Hepatic stellate cell (primary cell): ENCODE results near the gene GDPD5.

Experiments
- DNase-seq: peaks from one replicate; pipeline ENCODE4 v3.0.0; 2011; ENCODE audit warnings: low spot score

The GDPD5 gene

DNA sequence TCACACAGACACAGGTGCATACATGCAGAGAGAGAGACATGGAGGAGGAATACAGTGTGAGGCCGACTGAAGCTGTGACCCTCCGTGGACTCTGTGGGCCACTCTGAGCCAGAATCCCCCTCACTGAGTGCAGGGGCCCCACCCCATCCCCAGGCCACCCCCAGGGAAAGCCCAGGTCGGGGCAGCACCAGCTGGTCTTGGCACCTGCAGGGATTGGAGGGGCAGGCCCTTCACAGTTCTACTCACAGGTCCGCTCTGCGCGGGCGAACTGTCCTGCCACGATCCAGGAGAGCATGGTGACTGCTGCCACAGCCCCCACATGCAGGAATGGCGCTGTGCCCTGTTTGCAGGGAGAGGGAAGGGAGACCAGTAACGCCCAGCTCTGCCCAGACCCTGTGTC lies 76.5 kb downstream of the GDPD5 start:
- no peak for DNase-seq

DNA sequence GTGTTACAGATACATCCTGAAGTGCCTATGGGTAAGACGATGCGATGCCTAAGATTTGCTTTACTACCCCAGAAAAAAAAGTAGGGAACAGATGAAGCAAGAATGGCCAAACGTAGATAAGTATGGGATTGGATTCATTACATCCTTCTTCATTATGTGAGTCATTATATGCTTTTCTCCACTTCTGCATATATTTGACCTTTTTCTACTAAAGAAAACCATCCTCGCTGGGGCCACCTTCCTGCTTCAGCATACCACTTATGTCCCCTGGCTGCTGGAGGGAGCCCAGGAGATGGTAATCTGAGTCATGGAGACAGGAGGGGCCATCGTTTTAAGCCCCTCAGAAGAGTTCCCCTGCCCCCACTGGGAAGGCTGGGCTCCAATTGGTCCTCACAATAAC lies 78.3 kb downstream of the GDPD5 start:
- no peak for DNase-seq

DNA sequence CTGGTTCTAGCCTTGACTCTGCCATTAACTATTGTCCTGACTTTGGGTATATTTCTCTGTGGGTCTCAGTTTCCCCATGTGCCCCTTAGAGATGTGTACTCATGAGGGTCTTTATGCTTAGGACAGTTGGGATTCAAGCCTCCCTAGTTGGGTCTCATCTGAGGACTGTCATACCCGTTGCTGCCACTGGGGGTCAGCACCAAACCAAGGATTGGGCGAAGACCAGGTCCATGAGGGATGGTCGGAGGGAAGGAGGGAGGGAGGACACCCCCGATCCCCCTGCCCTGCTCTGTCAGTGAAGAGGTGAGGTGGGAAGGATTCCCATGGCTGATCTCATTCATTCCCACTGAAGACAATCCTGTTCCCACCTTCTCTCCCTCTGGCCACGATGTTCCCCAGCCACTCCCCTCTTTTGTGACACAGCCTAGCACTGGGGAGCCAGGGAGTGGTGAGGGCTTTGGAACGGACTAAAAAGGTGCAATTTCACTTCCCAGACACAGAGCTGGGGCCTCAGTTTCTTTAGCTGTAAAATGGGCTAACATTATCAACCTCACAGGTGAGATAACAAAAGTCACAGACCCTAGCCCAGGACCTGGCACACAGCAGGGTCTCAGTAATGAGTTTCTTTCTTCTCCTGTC lies 80.3 kb downstream of the GDPD5 start:
- DNase-seq, result peak; percentile 80

DNA sequence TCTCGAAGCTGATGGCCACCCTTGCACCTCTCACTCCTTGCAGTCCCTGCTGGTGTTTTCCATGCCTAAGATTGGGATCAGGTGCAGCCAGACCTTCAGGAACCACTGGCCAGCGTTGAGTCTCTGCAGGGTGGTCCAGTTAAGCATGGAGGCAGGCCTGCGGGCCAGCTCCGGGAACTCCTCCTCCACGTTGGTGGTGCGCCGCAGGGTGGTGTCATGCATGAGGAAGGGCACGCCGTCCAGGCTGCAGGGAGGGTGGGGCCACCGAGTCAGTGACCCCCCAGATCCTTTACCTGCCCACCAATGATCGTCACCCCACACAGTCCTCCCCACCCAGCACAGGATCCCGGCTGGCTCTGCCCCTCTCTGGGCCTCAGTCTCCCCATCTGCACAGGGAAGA lies 82.7 kb downstream of the GDPD5 start:
- DNase-seq, result no peak

DNA sequence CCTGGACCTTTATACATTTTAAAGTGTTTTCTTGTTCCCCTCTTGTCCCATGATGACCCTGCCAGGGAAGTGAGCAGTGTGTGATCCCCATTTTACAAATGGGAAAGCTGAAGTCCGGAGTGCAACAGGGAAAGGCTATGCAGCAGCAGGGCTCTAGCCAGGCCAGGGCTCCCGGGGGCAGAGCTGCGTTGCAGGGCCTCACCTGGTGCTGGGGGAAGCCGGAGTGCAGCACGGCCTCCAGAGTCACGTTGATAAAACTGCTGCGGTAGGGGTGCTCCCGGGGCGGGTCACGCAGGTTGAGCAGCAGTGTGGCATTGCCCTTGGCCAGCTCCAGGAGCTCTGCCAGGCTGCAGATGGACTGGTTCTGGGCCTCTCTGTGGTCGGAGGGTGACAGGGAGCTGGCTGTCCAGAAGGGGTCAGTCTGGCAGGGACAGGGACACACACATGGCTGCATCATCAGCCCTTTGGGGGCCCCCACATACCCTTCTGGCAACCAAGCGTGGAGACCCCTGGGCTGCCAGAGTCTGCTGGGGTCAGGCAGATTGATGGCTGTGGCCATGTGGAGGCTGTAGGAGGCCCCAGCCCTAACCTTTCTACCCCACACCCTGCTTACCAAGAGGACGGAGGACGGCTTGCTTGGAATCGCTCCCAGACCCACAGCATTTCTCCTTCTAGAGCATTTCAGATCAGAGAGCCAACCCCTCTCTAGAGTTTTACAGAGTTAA lies 83.4 kb downstream of the GDPD5 start:
- DNase-seq, result no peak

DNA sequence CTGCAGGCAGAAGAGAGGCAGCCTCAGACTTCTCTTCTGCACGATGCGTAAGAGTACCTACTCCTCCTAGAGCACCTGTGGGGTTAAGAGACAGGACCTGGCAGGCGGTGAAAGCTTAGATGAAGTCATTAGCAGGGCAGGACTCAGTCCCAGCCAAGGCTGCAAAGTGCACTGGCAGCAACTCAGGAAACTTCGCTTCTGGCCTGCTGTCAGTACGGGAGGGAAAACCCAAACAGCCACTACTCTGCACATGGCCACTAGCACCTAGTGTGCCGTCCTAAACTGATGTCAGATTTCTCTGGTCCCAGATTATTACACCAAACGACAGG lies 84.0 kb downstream of the GDPD5 start:
- DNase-seq, result no peak

DNA sequence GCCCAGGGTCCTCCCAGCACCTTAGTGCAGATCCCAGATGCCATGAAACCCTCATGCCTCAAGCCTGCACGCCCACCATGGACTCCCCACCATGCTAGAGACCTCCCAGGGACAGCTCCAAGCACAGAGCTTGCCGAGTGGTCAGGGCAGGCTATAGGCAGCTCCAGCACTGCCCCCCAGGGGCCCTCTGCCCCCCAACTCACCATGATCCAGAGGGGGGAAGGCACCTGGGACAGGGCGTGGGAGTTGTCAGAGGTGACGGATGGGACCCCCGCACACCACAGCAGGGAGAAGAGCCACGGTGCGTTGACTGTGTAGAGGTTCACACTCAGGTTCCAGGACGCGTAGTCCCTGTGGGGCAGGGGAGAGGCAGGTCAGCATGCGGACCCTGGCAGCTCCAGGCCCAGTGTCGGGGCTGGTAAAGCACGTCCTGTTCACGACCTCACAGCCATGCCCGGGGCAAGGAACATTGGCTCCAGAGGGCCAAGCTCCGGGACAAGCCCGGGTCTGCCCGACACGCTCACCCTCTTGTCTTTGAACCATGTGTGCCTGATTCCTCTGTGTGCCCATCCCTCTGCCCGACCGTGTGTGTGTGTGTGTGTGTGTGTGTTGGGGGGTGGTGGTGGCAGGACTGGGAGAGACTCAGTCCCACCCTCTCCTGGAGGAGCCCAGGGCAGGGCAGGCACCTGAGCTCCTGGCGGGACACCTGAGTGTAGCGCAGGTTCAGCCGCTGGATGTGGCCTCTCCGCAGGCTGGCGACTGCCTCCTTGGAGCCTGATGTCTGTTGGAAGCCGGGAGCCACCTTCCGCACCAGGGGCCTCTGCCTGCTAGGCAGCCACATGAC lies 84.6 kb downstream of the GDPD5 start:
- DNase-seq, result no peak

DNA sequence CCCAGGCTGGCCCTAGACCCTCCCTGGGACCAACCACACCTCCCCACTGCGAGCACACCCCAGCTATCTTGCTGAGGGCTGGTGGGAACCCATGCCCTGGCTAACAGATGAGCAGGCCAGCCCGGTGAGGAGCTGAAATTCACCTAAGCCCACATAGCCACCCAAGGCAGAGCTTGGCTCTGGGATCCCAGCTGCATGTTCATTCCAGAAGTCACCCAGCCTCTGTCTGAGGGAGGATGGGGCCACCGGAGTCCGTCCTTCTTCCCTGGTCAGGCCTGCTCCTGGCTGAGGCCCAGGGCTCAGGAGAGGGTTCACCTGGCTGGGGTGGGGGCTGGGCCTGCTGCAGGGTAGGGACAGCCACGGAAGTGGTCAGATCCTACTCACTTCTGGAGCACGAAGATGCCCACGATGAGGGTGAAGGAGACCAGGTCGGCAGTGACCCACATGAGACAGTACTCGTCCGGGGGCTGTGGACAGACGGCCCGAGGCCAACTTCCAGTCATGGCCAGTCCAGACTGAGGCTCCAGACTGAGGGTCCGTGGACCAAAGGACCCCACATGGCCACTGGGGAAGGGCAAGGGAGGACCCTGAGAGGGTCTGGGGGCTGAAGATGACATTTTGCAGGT lies 86.1 kb downstream of the GDPD5 start:
- DNase-seq, result no peak

DNA sequence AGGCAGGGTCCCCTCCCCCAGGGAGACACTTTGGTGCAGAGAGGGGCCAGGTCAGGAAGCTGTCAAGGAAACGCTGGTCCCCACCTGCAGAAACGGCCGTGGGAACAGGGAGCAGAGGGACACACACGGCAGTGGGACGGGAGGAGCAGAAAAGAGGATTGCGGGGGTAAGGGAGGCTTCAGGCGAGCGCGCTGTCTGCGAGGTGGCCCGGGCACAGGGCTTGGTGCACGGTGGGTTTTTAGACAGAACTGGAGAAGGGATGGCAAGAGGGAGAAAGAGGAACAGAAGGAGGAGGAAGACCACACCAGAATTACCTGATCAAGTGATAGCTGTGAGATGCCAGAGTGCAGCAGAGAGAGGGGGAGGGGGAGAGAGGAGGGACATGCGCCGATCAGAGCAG lies 86.7 kb downstream of the GDPD5 start:
- DNase-seq, result no peak

DNA sequence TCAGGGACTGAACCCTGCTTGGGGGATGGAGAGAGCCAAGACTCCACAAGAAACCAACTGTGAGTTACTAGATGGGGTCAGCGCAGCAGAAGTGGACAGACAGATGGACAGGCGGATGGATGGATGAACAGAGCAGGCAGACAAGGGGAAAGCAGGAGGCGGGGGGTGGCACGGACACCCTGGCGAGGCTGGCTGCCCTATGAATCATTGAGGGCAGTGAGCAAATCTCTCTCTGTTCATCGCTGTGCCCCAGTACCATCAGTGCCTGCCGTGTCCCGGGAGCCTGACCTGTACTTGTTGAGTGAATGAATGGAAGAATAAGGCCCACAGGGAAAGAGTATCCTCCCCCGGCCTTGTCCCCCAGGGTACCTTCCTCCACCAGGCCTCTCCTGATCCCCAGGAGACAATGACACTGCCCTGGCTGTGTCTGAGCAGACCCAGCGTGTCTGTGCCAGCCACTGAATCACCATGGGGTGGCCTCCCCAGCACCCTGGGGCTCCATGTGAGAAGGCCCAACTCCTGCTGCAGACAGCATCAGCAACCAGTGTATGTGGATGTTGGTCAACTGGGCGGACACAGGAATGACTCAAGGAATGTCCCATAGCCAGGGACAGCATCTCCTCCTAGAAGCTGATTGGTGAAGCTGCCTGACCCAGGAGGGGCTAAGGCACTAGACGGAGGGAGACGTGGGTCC lies 87.6 kb downstream of the GDPD5 start:
- peak; percentile 45 for DNase-seq

DNA sequence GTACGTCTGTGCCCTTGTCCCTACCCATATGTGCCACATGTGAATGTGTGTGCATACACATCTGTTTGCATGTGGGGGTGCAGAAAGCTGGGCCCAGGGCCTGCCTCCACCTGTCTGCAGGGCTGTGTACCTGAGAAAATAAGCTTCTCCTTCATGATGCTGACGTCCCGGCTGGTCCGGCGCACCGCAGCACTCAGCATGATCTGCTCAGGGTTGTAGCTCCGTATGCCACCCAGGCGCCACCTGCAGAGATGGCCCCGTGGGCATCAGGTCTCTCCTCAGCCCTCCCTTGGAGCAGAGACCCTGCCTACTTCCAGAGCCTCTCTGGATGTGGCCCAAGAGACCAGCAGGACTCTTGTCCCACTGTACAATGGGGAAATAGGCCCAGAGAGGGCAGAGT lies 88.9 kb downstream of the GDPD5 start:
- no peak for DNase-seq

DNA sequence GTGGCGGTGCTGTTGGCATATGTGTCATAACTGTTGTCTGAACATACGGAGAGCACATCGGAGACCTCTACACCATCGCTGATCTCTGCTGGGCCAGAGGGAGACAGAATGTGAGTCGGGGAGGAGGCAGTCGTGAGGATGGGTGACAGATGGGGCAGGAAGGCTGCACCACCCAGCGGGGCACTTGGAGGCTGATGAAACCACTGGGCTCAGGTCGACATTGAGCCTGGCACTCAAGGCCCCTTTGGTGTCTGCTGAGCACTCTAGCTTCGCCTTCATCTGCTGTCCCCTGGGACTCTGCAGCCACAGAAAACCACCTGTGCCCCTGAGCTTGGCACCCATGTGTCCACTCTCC lies 90.2 kb downstream of the GDPD5 start:
- DNase-seq, result no peak

DNA sequence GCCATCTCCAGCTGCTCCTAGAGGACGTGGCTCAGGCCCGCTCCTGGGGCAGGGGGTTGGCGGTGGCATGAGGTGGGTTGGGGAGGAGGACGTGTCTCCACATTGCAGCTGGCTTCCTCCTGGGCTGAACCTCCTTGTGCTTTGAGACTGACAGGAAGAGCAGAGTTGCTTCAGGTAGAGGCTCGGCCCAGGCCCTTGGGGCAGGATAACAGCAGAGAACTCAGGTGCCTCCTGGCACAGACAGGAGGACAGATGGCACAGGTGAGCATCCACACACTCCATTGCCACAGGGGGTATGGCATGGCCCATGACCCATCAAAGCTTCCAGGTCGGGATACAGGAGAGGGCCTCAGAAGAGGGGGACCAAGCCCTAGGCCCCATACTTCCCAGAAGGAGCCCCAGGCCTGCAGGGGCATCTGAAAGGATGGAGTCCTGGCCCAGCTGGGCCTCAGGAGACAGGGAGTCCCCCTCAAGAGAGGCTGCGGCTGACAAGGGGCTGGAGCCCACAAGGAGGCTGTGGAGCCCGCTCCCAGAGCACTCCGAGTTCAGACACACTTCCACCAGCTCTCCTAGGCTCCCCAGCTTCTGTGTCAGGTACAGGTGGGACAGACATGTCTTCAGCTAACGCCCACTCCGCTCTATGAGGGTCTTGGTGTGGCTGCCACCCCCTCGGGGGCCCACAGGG lies 90.7 kb downstream of the GDPD5 start:
- DNase-seq, result no peak

DNA sequence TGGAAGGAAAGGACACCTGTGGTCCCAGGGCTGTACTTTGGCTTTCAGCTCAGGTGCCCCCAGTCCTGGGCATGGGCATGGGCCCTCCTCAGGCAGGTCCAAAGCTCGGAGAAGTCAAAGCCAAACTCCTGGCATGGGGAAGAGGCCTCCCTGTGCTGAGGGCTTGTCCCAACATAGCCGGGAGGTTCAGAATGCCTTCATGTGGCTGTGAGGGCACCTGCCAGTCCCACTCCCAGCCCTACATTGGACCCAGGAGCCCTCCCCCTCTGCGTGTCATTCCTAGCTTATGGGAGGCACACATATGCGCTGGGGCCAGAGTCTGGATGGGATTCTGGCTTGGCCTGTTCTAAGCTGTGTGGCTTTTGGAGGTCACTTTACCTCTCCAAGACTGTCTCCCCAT lies 91.7 kb downstream of the GDPD5 start:
- DNase-seq, result no peak

DNA sequence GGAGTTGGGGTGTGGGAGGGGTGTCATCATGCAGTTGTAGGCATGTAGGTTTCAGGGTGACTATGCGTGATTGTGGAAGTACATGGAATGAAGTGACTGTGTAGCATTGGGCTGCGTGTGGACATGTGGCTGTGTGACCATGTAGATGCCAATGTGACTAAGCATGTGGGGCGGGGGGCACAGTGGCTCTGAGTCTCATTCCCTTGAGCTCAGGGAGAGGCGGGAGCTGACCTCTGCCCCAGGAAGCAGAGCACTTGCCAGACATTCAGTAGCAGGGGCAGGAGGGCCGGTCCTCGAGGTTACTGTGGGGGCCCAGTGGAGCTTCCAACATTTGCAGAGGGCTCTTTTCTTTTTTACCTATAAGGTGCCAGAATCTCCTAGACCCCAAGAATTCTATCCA lies 92.3 kb downstream of the GDPD5 start:
- DNase-seq, result no peak

DNA sequence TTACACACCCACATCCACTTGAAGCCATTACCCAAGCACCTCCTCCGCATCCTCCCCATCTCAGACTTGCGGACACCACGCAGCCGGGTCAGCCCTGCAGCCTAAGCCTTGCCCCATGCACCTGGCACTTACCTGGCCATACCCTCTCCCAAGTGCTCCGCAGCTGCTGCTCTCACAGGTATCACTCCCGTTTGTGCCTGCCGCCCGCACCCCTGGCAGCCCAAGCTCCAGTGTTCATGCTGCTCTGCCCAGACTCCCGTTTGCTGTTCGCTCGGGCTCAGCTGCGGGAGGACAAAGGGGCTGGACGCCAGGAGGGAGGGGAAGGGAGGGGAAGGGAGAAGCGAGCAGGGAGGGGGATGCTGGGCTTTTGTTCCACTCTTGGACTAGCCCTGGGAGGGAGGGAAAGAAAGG lies 92.8 kb downstream of the GDPD5 start, which contains the start of gene KLHL35:
Gene KLHL35 (minus strand): TSS at position 293 of the 411 bp plus-strand sequence. CDS start 2,574 bp downstream, outside the sequence.
- DNase-seq, result no peak

DNA sequence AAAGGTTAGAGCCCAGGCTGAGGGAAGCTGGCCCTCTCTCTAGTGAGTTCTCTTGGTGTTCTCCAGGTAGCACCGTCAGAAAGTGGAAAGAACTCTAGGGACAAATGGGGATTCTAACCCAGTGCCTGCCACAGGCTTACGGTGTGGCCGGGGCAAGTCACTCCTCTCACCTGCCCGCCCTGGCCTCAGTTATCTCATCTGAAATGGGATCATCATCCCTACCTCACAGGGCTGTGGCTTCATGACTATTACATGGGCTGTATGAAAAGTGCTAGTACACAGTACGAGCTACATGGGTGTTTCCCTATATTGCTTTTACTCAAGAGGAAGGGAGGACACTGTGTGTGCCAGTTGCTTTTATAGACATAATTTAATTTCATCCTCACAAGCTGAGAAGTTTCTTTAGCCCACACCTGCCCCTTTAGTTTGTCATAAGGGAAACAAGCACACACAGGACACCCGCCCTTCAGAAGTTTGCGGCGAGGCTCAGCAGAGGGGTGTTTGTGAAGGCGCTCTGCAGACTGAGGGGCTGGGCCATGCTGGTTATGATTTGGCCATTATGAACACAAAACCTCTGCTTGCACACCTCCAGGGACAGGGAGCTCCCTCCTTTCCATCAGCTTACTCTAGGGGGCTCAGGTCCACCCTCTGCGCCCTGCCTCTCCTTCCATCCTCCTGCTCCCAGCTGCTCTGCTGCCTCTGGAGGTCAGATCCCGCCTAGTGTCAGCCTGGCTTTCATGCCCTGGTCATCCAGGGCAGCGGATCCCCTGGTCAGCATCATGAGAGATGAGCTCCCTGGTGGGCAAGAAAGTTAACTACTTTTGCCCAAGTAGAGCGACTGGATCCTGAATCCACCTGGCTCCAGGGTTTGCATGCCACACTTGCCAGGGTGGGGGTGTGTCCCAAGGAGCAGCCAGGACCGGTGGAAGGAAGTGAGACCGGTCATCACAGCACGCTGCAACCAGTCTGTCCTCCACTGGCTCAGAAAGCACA lies 93.9 kb downstream of the GDPD5 start:
- no peak for DNase-seq

DNA sequence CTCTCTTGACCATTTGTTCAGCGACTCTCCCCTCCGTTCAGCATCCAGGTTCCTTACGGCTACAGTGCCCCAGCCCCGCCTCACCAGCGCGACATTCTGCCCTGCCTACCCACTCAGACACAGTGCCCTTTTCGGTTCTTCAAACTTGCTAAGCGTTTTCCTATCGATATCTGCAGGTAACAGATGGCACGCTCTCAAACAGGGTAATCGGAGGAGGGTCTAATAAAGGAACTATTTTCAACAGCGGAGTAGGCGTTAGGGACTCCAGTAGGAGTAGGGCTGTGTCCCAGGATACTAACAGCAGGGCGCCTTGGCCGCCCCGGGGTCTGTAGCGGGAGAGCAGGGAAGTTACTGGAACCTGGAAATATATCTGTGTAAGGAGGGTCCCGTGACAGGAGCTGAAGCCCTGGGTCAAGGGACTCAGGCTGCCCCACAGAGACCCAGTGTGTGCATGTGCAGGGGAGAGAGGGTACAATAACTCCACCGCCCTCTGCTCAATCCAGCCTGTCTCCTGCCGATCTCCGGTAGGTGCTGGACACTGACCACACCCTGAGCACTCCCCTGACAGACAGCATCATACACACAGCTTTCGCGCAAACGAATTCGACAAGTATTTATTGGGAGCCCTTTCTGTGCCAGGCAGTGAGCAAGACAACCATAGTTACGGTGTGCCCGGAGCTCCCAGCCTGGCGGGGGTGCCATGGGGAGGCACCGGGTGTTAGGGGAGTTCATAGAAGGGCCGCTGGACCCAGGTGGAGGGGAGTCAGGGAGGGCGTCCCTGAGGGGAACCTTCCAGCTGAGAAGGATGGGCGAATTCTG lies 94.8 kb downstream of the GDPD5 start:
- no peak for DNase-seq
